BE2C (cell line): Measurements from ENCODE around the gene OR5V1. TPM values are rescaled to one million over a fixed set of nuclear protein-coding genes. Genes with fewer than 3 reads are reported as not detected.
A peak's percentile ranks its signal among the peaks of the same experiment; 100 is the strongest.

Experiments used
- DNase-seq: peaks from one replicate; pipeline ENCODE4 v3.0.0-alpha.2; 2020
- H3K27me3 ChIP-seq: fragments of 250-450 bp; sonication (Bioruptor Pico); 2 replicates; pipeline ENCODE4 v1.5.1; 2020; ENCODE audit warnings: mild to moderate bottlenecking
- H3K36me3 ChIP-seq: fragments of 250-450 bp; sonication (Bioruptor Pico); 2 replicates; pipeline ENCODE4 v1.5.1; 2020; ENCODE audit warnings: mild to moderate bottlenecking
- H3K4me1 ChIP-seq: fragments of 250-450 bp; sonication (Bioruptor Pico); 2 replicates; pipeline ENCODE4 v1.5.1; 2020
- H3K4me3 ChIP-seq: 2 replicates; pipeline ENCODE4 v1.5.1; 2011; ENCODE audit warnings: low read depth, low read length
- H3K9me3 ChIP-seq: fragments of 250-450 bp; sonication (Bioruptor Pico); 2 replicates; pipeline ENCODE4 v1.5.1; 2020
- CTCF ChIP-seq: IDR thresholded peaks from 2 replicates; pipeline ENCODE4 v1.5.1; 2012; ENCODE audit warnings: mild to moderate bottlenecking, low read depth, low read length
- polyA plus RNA-seq: library from polyadenylated mRNA; unstranded; fragments of >200 nt; gene quantifications from one replicate; pipeline ENCODE4 v1.2.1, GENCODE V29; 2012; ENCODE audit warnings: low read depth, missing spikeins; ENCODE audit not compliant: insufficient read length, insufficient read depth

The OR5V1 gene
- polyA plus RNA-seq: not detected

- Histone ChIP-seq H3K9me3 (no peaks in the 10 kb centered on the region), H3K27me3 (no peaks in the 10 kb centered on the region), H3K36me3 (no peaks in the 10 kb centered on the region), H3K4me3 (no peak within 1 kb of the TSS), H3K4me1 (no peaks in the 10 kb centered on the region)
- TF ChIP-seq CTCF: no peak
- DNase-seq: no peak
Observed at GRCh38 chr6:29368765-29369164, at the start of gene OR5V1. Gene OR5V1, minus strand, starts transcription at chr6:29368865. Its CDS starts 12,670 bp downstream, at chr6:29356195.

GRCh38 chr6:29414588-29414987, 45.9 kb upstream of the OR5V1 start, which contains the start of gene OR12D1:
Gene OR12D1, plus strand, starts transcription at chr6:29414928.
- H3K36me3 ChIP-seq: no peaks in the 10 kb centered on the region
- no peaks in the 10 kb centered on the region for H3K27me3 ChIP-seq
- no peak for DNase-seq
- H3K4me1 ChIP-seq: no peaks in the 10 kb centered on the region
- TF ChIP-seq CTCF: peak; percentile 7; the same call in 1 of the 2 replicates
- no peaks in the 10 kb centered on the region for H3K9me3 ChIP-seq
- H3K4me3 ChIP-seq: no peak within 1 kb of the TSS

GRCh38 chr6:29403801-29404200, 35.1 kb upstream of the OR5V1 start:
- no peak for TF ChIP-seq CTCF

GRCh38 chr6:29399525-29399924, 30.9 kb upstream of the OR5V1 start:
- no peaks in the 10 kb centered on the region for H3K36me3 ChIP-seq
- H3K9me3 ChIP-seq: no peaks in the 10 kb centered on the region
- no peak overlapping the region for H3K4me3 ChIP-seq
- no peak for DNase-seq
- no peaks in the 10 kb centered on the region for H3K4me1 ChIP-seq
- H3K27me3 ChIP-seq: no peaks in the 10 kb centered on the region
- no peak for TF ChIP-seq CTCF

More at GRCh38 chr6:29403801-29404200, 35.1 kb upstream of the OR5V1 start:
- no peak overlapping the region for H3K4me3 ChIP-seq
- no peaks in the 10 kb centered on the region for H3K9me3 ChIP-seq
- H3K4me1 ChIP-seq: no peaks in the 10 kb centered on the region
- no peak for DNase-seq
- no peaks in the 10 kb centered on the region for H3K36me3 ChIP-seq
- H3K27me3 ChIP-seq: no peaks in the 10 kb centered on the region

GRCh38 chr6:29395331-29395730, 26.7 kb upstream of the OR5V1 start, which contains the start of gene OR12D2:
Gene OR12D2, plus strand, starts transcription at chr6:29395631. Its CDS starts 1,069 bp downstream, at chr6:29396700.
- H3K4me3 ChIP-seq: no peak within 1 kb of the TSS
- no peaks in the 10 kb centered on the region for H3K27me3 ChIP-seq
- DNase-seq: no peak
- no peaks in the 10 kb centered on the region for H3K36me3 ChIP-seq
- no peaks in the 10 kb centered on the region for H3K4me1 ChIP-seq
- TF ChIP-seq CTCF: no peak
- no peaks in the 10 kb centered on the region for H3K9me3 ChIP-seq

- Histone ChIP-seq H3K36me3 (no peaks in the 10 kb centered on the region), H3K9me3 (no peaks in the 10 kb centered on the region), H3K4me3 (no peak overlapping the region), H3K27me3 (no peaks in the 10 kb centered on the region), H3K4me1 (no peaks in the 10 kb centered on the region)
- DNase-seq: no peak
- TF ChIP-seq CTCF: no peak
Observed at GRCh38 chr6:29388533-29388932, 19.9 kb upstream of the OR5V1 start.
